GM12878 (cell line): Measurements from ENCODE around the gene CXCL1. TPM values are rescaled to one million over a fixed set of nuclear protein-coding genes. Genes with fewer than 3 reads are reported as not detected.

ENCODE experiments used
- ATAC-seq: fragments of 200-7000 bp; cut with Tn5 transposase; 3 replicates; pipeline ENCODE4 v1.9.1; 2020; ENCODE audit warnings: mild to moderate bottlenecking, moderate library complexity
- BruUV-seq: library from RNA; stranded (reverse); fragments of 400-500 nt; replicated peaks from 2 replicates; lab custom pipeline; 2021; lab: Mats Ljungman, UMichigan
- CTCF ChIA-PET: fragments of 300-600 bp; sonication (Branson Sonifier 250); formaldehyde crosslinking; extraction: SDS; loops from one replicate; lab custom pipeline; 2021; ENCODE audit warnings: inconsistent platforms; lab: Yijun Ruan, JAX
- POLR2A ChIA-PET: fragments of 350-600 bp; formaldehyde crosslinking; extraction: SDS; loops from one replicate; lab custom pipeline; 2021; ENCODE audit warnings: inconsistent platforms; lab: Charles Lee
- RAD21 ChIA-PET: fragments of 300-600 bp; sonication (Branson Sonifier 250); formaldehyde crosslinking; loops from one replicate; lab custom pipeline; 2023; ENCODE audit warnings: antibody characterized with exemption; ENCODE audit not compliant: unreplicated experiment; lab: Charles Lee
- SMC1A ChIA-PET: fragments of 300-600 bp; sonication (Branson Sonifier 250); formaldehyde crosslinking; loops from one replicate; lab custom pipeline; 2023; ENCODE audit not compliant: unreplicated experiment, uncharacterized antibody; lab: Charles Lee
- DNase-seq: peaks from one replicate; pipeline ENCODE4 v3.0.0-alpha.2; 2011; ENCODE audit warnings: low read depth, low spot score
- FAIRE-seq: peaks from 3 replicates; lab custom pipeline; 2011; peaks lifted over from hg19 to GRCh38; lab: Jason Lieb, UNC
- H2AFZ ChIP-seq: 2 replicates; pipeline ENCODE4 v1.6.0; 2011; ENCODE audit warnings: low read depth, low read length, control low read depth; ENCODE audit not compliant: control insufficient read depth
- H3K27ac ChIP-seq: 2 replicates; pipeline ENCODE4 v1.5.1; 2011; ENCODE audit warnings: control low read depth; ENCODE audit not compliant: control insufficient read depth, insufficient read depth
- H3K27me3 ChIP-seq, 2 experiments: replicated peaks in 1 of 2; 2 replicates each; pipeline versions ENCODE4 v1.6.0 to v1.6.1; 2011; ENCODE audit warnings: low read length in 1 of 2; ENCODE audit not compliant: control insufficient read depth in 2 of 2, insufficient read depth in 2 of 2
- H3K36me3 ChIP-seq, 2 experiments: 2 replicates each; pipeline ENCODE4 v1.5.1; 2011; ENCODE audit warnings: low read length in 1 of 2; ENCODE audit not compliant: control insufficient read depth in 2 of 2, insufficient read depth in 2 of 2
- H3K4me1 ChIP-seq: 2 replicates; pipeline ENCODE4 v1.6.1; 2011; ENCODE audit warnings: mild to moderate bottlenecking, low read length, moderate library complexity, mixed read lengths; ENCODE audit not compliant: control insufficient read depth, insufficient read depth
- H3K4me2 ChIP-seq: 2 replicates; pipeline ENCODE4 v1.6.0; 2011; ENCODE audit warnings: control low read depth; ENCODE audit not compliant: control insufficient read depth, insufficient read depth
- H3K4me3 ChIP-seq: fragments of 200-600 bp; sonication (generic); 2 replicates; pipeline ENCODE4 v1.5.1; 2016
- H3K79me2 ChIP-seq: 2 replicates; pipeline ENCODE4 v1.6.0; 2011; ENCODE audit warnings: low read length; ENCODE audit not compliant: control insufficient read depth, insufficient read depth
- H3K9ac ChIP-seq: 2 replicates; pipeline ENCODE4 v1.8.0; 2011; ENCODE audit warnings: low read length, control low read depth, mixed read lengths; ENCODE audit not compliant: control insufficient read depth, insufficient read depth
- H3K9me3 ChIP-seq: replicated peaks from 3 replicates; pipeline ENCODE4 v1.5.1; 2011; ENCODE audit warnings: mild to moderate bottlenecking, low read length; ENCODE audit not compliant: control insufficient read depth, insufficient read depth
- H4K20me1 ChIP-seq: 2 replicates; pipeline ENCODE4 v1.6.0; 2011; ENCODE audit not compliant: control insufficient read depth, insufficient read depth
- BACH1 ChIP-seq: fragments of 450-650 bp; IDR thresholded peaks from 2 replicates; pipeline ENCODE4 v1.6.1; 2017; ENCODE audit warnings: mild to moderate bottlenecking, borderline replicate concordance
- CBX5 ChIP-seq: sonication (generic); IDR thresholded peaks from 2 replicates; pipeline ENCODE4 v1.6.1; 2016; ENCODE audit warnings: low read depth, moderate library complexity, mild to moderate bottlenecking, inconsistent platforms
- ESRRA ChIP-seq: IDR thresholded peaks from 2 replicates; pipeline ENCODE4 v1.6.1; 2012; ENCODE audit warnings: mild to moderate bottlenecking, low read length, improper control_type of control experiment
- MEF2B ChIP-seq: fragments of 450-650 bp; IDR thresholded peaks from 2 replicates; pipeline ENCODE4 v1.6.1; 2018; ENCODE audit warnings: mild to moderate bottlenecking, moderate library complexity; ENCODE audit not compliant: partially characterized antibody, poor library complexity, severe bottlenecking
- NR2C1 ChIP-seq: fragments of 450-650 bp; IDR thresholded peaks from 2 replicates; pipeline ENCODE4 v1.6.1; 2017; ENCODE audit warnings: antibody characterized with exemption, mild to moderate bottlenecking, moderate library complexity
- POLR2A ChIP-seq: IDR thresholded peaks from 2 replicates; pipeline ENCODE4 v1.6.1; 2011; ENCODE audit warnings: low read depth, mild to moderate bottlenecking, low read length
- SMARCA5 ChIP-seq: fragments of 450-650 bp; IDR thresholded peaks from 2 replicates; pipeline ENCODE4 v1.6.1; 2017; ENCODE audit warnings: mild to moderate bottlenecking
- SP1 ChIP-seq: IDR thresholded peaks from one replicate; pipeline ENCODE4 v1.6.1; 2011; ENCODE audit warnings: low read depth, low read length
- TCF3 ChIP-seq: IDR thresholded peaks from 2 replicates; pipeline ENCODE4 v1.6.1; 2012; ENCODE audit warnings: low read depth, mild to moderate bottlenecking, low read length, borderline replicate concordance; ENCODE audit not compliant: insufficient read depth
- ZNF592 ChIP-seq: fragments of 450-650 bp; IDR thresholded peaks from 2 replicates; pipeline ENCODE4 v1.6.1; 2017; ENCODE audit warnings: mild to moderate bottlenecking, moderate library complexity
- WGBS: methylation state at CpG from one replicate; pipeline ENCODE4 v1.1.6; 2016; ENCODE audit warnings: low lambda C conversion rate; ENCODE audit not compliant: insufficient replicate concordance, insufficient coverage; ENCODE audit errors: missing lambda C conversion rate; 5-methylcytosine and 5-hydroxymethylcytosine counted together
- in situ Hi-C: fragments of 300-500 bp; cut with MboI; formaldehyde crosslinking; loops from 9 replicates; pipeline ENCODE4 v1.14.3; 2018; ENCODE audit warnings: mixed read lengths
- intact Hi-C: fragments of 100-400 bp; cut with micrococcal nuclease; formaldehyde crosslinking; loops from one replicate; pipeline ENCODE4 v1.14.2; 2022; ENCODE audit not compliant: unreplicated experiment
- polyA plus RNA-seq, 11 experiments: library from polyadenylated mRNA; depleted of rRNA in 4 of 11; unstranded in 6 of 11; stranded (reverse) in 5 of 11; fragments of >200 nt; fragmentation: Nextera tagmentation in 4 of 11; fragmentation: Illumina TruSeq in 1 of 11; extraction: Ambion mirVana in 4 of 11; extraction: Trizol in 1 of 11; gene quantifications; 1 replicate in 1 of 11; 2 replicates in 10 of 11; pipeline versions ENCODE4 v1.2.1 to v1.2.3, GENCODE V29; 2011 to 2016; ENCODE audit warnings: inconsistent platforms in 2 of 11, missing spikeins in 2 of 11, low read depth in 1 of 11
- total RNA-seq, 4 experiments: library from RNA; depleted of rRNA in 3 of 4; stranded (reverse); fragments of >200 nt in 3 of 4; fragmentation: Illumina TruSeq in 1 of 4; extraction: Trizol in 1 of 4; gene quantifications; 2 replicates each; pipeline versions ENCODE4 v1.2.1 to v1.2.3, GENCODE V29; 2013 to 2021

The CXCL1 gene
- total and polyA plus RNA-seq, 10 of the 15 experiments (the other 5 are each of a cell fraction or from before 2014, with no cell fraction given), result not detected

GRCh38 chr4:73853246-73853704 lies 15.9 kb upstream of the CXCL1 start, which contains the start of gene PF4V1:
PF4V1 (plus strand) TSS chr4:73853296; CDS start chr4:73853363, 67 bp downstream.
- Histone ChIP-seq H3K79me2 (no peaks in the 10 kb centered on the region), H3K27ac (no peak within 1 kb of the TSS), H4K20me1 (no peaks in the 10 kb centered on the region), H3K9ac (no peak within 1 kb of the TSS), H3K36me3 (no peaks in the 10 kb centered on the region), H3K4me2 (no peak within 1 kb of the TSS), H3K27me3 (peaks cover 0 to 2% of the 10 kb centered on the region in 2 experiments; a peak in 1 of 4 replicates), H3K4me1 (no peaks in the 10 kb centered on the region)
- WGBS, result 22% methylated on average over 20 of the region's 22 CpGs
- BruUV-seq, result no TSS peak
- POLR2A ChIA-PET, result no interaction called here
- FAIRE-seq, result no peak
- ATAC-seq, result no peak
- DNase-seq, result no peak
- CTCF ChIA-PET, result no interaction called here
- no peak for TF ChIP-seq ZNF592
- no peak for TF ChIP-seq BACH1
- no peak for TF ChIP-seq ESRRA
- no peak for TF ChIP-seq NR2C1
- TF ChIP-seq CBX5, result no peak
- TF ChIP-seq MEF2B, result no peak
- no peak for TF ChIP-seq POLR2A
- TF ChIP-seq SP1, result no peak
- TF ChIP-seq TCF3, result no peak
- no peak for TF ChIP-seq SMARCA5
- TF ChIP-seq, all 136 proteins: peak for 0
- ChIA-PET RAD21 (interaction anchor here (0.6 kb wide), 1 partner anchor 155 kb away, joined by 3 read pairs; no protein-coding TSS in a partner anchor), SMC1A (no interaction called here)
- intact Hi-C loops, result no loop called here
- H3K9me3 ChIP-seq, result no peaks in the 10 kb centered on the region
- H2AFZ ChIP-seq, result no peak within 1 kb of the TSS
- in situ Hi-C loops, result no loop called here
- H3K4me3 ChIP-seq, result no peak within 1 kb of the TSS
